Uterus (tissue), 2 donors: ENCODE results near the gene TRIM10.

Source experiments
- CTCF ChIP-seq, 4 experiments: fragments of 200-600 bp in 2 of 4; fragments of 450-650 bp in 2 of 4; sonication (generic) in 2 of 4; IDR thresholded peaks; one replicate each; pipeline ENCODE4 v1.5.1; 2016 to 2019; ENCODE audit warnings: antibody characterized with exemption in 4 of 4, mild to moderate bottlenecking in 2 of 4, moderate library complexity in 1 of 4
- POLR2A ChIP-seq, 2 donors: fragments of 450-650 bp; IDR thresholded peaks; one replicate each; pipeline ENCODE4 v1.6.1; 2016; ENCODE audit warnings: antibody characterized with exemption in 2 of 2, mild to moderate bottlenecking in 1 of 2, moderate library complexity in 1 of 2

GRCh38 chr6:30135757-30136156 is 25.3 kb downstream of the TRIM10 start, which contains the start of gene TRIM40:
- TF ChIP-seq CTCF (IDR thresholded peaks at IDR 0.05) (no peak), POLR2A (IDR thresholded peaks at IDR 0.05) (no peak)
